H1 (cell line): Measurements from ENCODE around the gene TMEM253. TPM values are rescaled to one million over a fixed set of nuclear protein-coding genes. Genes with fewer than 3 reads are reported as not detected.

ENCODE experiments used
- CTCF ChIA-PET: fragments of 300-600 bp; sonication (Branson Sonifier 250); formaldehyde crosslinking; loops from one replicate; lab custom pipeline; 2021; ENCODE audit not compliant: partially characterized antibody; lab: Charles Lee
- POLR2A ChIA-PET: fragments of 300-600 bp; sonication (Branson Sonifier 250); formaldehyde crosslinking; loops from one replicate; lab custom pipeline; 2021; ENCODE audit warnings: inconsistent platforms; ENCODE audit not compliant: partially characterized antibody; lab: Charles Lee
- DNase-seq, 2 experiments: peaks; one replicate each; pipeline versions ENCODE4 v3.0.0 to v3.0.0-alpha.2; 2010 to 2022; ENCODE audit warnings: low spot score in 2 of 2, low read depth in 1 of 2, mixed read lengths in 1 of 2
- FAIRE-seq: peaks from 2 replicates; lab custom pipeline; 2011; peaks lifted over from hg19 to GRCh38; lab: Jason Lieb, UNC
- H2AFZ ChIP-seq: 2 replicates; pipeline ENCODE4 v1.8.1; 2012; ENCODE audit warnings: low read length, inconsistent platforms
- H2AK5ac ChIP-seq: 2 replicates; pipeline ENCODE4 v1.6.1; 2013; ENCODE audit warnings: low read depth, low read length
- H2BK120ac ChIP-seq: replicated peaks from 2 replicates; pipeline ENCODE3; 2013; ENCODE audit warnings: low read depth, low read length, inconsistent platforms
- H2BK12ac ChIP-seq: 2 replicates; pipeline ENCODE4 v1.6.1; 2013; ENCODE audit warnings: low read depth, low read length
- H2BK15ac ChIP-seq: 2 replicates; pipeline ENCODE4 v1.6.1; 2013; ENCODE audit warnings: low read length
- H2BK20ac ChIP-seq: 2 replicates; pipeline ENCODE4 v1.6.1; 2013; ENCODE audit warnings: low read length
- H2BK5ac ChIP-seq: 2 replicates; pipeline ENCODE4 v1.6.1; 2013; ENCODE audit warnings: low read depth, low read length
- H3K14ac ChIP-seq: 2 replicates; pipeline ENCODE4 v1.6.1; 2013; ENCODE audit warnings: inconsistent platforms; ENCODE audit not compliant: insufficient read length
- H3K18ac ChIP-seq: 2 replicates; pipeline ENCODE4 v1.6.1; 2013; ENCODE audit warnings: low read length; ENCODE audit errors: extremely low read depth
- H3K23ac ChIP-seq: 2 replicates; pipeline ENCODE4 v1.6.1; 2013; ENCODE audit warnings: inconsistent platforms; ENCODE audit not compliant: insufficient read length
- H3K23me2 ChIP-seq: 2 replicates; pipeline ENCODE4 v1.6.1; 2013; ENCODE audit warnings: low read depth, low read length
- H3K27ac ChIP-seq: 2 replicates; pipeline ENCODE4 v1.6.1; 2011; ENCODE audit warnings: low read depth, low read length, inconsistent platforms
- H3K27me3 ChIP-seq, 4 experiments: replicated peaks in 1 of 4; 1 replicate in 1 of 4; 2 replicates in 3 of 4; pipeline versions ENCODE4 v1.6.1 to v1.8.1; 2011 to 2013; ENCODE audit warnings: low read length in 3 of 4, mild to moderate bottlenecking in 3 of 4, inconsistent platforms in 2 of 4, mixed read lengths in 2 of 4, moderate library complexity in 1 of 4; ENCODE audit not compliant: control insufficient read depth in 3 of 4, insufficient read depth in 3 of 4; ENCODE audit errors: extremely low read depth in 1 of 4
- H3K36me3 ChIP-seq, 4 experiments: 2 replicates each; pipeline versions ENCODE4 v1.6.1 to v1.8.1; 2011 to 2013; ENCODE audit warnings: mild to moderate bottlenecking in 4 of 4, low read length in 3 of 4, moderate library complexity in 2 of 4, control low read depth in 1 of 4, inconsistent platforms in 1 of 4; ENCODE audit not compliant: insufficient read depth in 4 of 4, control insufficient read depth in 2 of 4
- H3K4ac ChIP-seq: replicated peaks from 2 replicates; pipeline ENCODE3; 2013; ENCODE audit warnings: low read length, low read depth, mixed read lengths, inconsistent platforms; ENCODE audit not compliant: insufficient read length
- H3K4me1 ChIP-seq, 4 experiments: replicated peaks in 1 of 4; 1 replicate in 1 of 4; 2 replicates in 3 of 4; pipeline versions ENCODE4 v1.6.1 to v1.8.1; 2011 to 2013; ENCODE audit warnings: low read length in 3 of 4, inconsistent platforms in 2 of 4, mixed read lengths in 1 of 4; ENCODE audit not compliant: insufficient read depth in 4 of 4, control insufficient read depth in 3 of 4
- H3K4me2 ChIP-seq, 2 experiments: 2 replicates each; pipeline versions ENCODE4 v1.6.1 to v1.8.1; 2011 to 2013; ENCODE audit warnings: low read depth in 2 of 2, low read length in 2 of 2, control low read depth in 1 of 2, inconsistent platforms in 1 of 2, mild to moderate bottlenecking in 1 of 2; ENCODE audit not compliant: insufficient read depth in 1 of 2
- H3K4me3 ChIP-seq, 4 experiments: fragments of 200-600, 300-600 bp in 1 of 4; sonication (generic), shearing (Covaris generic), sonication (Bioruptor Twin) in 1 of 4; 2 replicates each; pipeline versions ENCODE4 v1.5.1 to v1.8.1; 2011 to 2016; ENCODE audit warnings: low read length in 4 of 4, low read depth in 3 of 4, control low read depth in 2 of 4, inconsistent platforms in 2 of 4, mild to moderate bottlenecking in 2 of 4, mixed read lengths in 1 of 4, moderate library complexity in 1 of 4; ENCODE audit not compliant: insufficient read depth in 2 of 4; ENCODE audit errors: extremely low read depth in 1 of 4
- H3K56ac ChIP-seq: replicated peaks from 2 replicates; pipeline ENCODE3; 2013; ENCODE audit warnings: low read depth, mild to moderate bottlenecking, mixed read lengths, low read length, inconsistent platforms; ENCODE audit not compliant: insufficient read length
- H3K79me1 ChIP-seq: 2 replicates; pipeline ENCODE4 v1.6.1; 2013; ENCODE audit warnings: low read depth, low read length, control low read depth
- H3K79me2 ChIP-seq, 2 experiments: 2 replicates each; pipeline versions ENCODE4 v1.6.1 to v1.8.1; 2012 to 2013; ENCODE audit warnings: low read length in 2 of 2, mild to moderate bottlenecking in 2 of 2, inconsistent platforms in 1 of 2; ENCODE audit not compliant: insufficient read depth in 2 of 2, control insufficient read depth in 1 of 2
- H3K9ac ChIP-seq, 4 experiments: replicated peaks in 1 of 4; 1 replicate in 1 of 4; 2 replicates in 3 of 4; pipeline versions ENCODE4 v1.6.1 to v1.8.1; 2011 to 2013; ENCODE audit warnings: low read depth in 3 of 4, low read length in 3 of 4, control low read depth in 2 of 4, mild to moderate bottlenecking in 2 of 4, moderate library complexity in 2 of 4, inconsistent platforms in 1 of 4; ENCODE audit errors: extremely low read depth in 1 of 4
- H3K9me3 ChIP-seq, 2 experiments: 2 replicates each; pipeline versions ENCODE4 v1.6.1 to v1.8.1; 2012 to 2013; ENCODE audit warnings: mild to moderate bottlenecking in 2 of 2, moderate library complexity in 2 of 2, control low read depth in 1 of 2, inconsistent platforms in 1 of 2, low read depth in 1 of 2, low read length in 1 of 2, mixed read lengths in 1 of 2; ENCODE audit not compliant: insufficient read depth in 2 of 2
- H4K20me1 ChIP-seq, 2 experiments: replicated peaks in 1 of 2; 2 replicates each; pipeline versions ENCODE3 to v1.8.1; 2011 to 2013; ENCODE audit warnings: inconsistent platforms in 2 of 2, low read length in 2 of 2, mild to moderate bottlenecking in 1 of 2; ENCODE audit not compliant: insufficient read depth in 2 of 2, control insufficient read depth in 1 of 2
- H4K5ac ChIP-seq: 2 replicates; pipeline ENCODE4 v1.6.1; 2013; ENCODE audit warnings: low read length, low read depth, mixed read lengths, inconsistent platforms; ENCODE audit not compliant: insufficient read length
- H4K8ac ChIP-seq: 2 replicates; pipeline ENCODE4 v1.8.0; 2013; ENCODE audit warnings: mild to moderate bottlenecking, moderate library complexity, low read length, inconsistent platforms; ENCODE audit not compliant: insufficient read depth; ENCODE audit errors: extremely low read depth
- H4K91ac ChIP-seq: replicated peaks from 2 replicates; pipeline ENCODE3; 2013; ENCODE audit warnings: low read length, mixed read lengths, inconsistent platforms; ENCODE audit not compliant: insufficient read length
- CHD2 ChIP-seq: IDR thresholded peaks from 2 replicates; pipeline ENCODE4 v1.6.1; 2012; ENCODE audit warnings: low read length, improper control_type of control experiment
- EP300 ChIP-seq, 2 experiments: IDR thresholded peaks; 1 replicate in 1 of 2; 2 replicates in 1 of 2; pipeline ENCODE4 v1.6.1; 2011 to 2012; ENCODE audit warnings: low read depth in 2 of 2, low read length in 2 of 2, mild to moderate bottlenecking in 2 of 2, borderline replicate concordance in 1 of 2, inconsistent platforms in 1 of 2, moderate library complexity in 1 of 2
- HDAC6 ChIP-seq: IDR thresholded peaks from one replicate; pipeline ENCODE4 v1.7.1; 2012; ENCODE audit warnings: low read depth, mild to moderate bottlenecking, inconsistent platforms, low read length, moderate library complexity
- JUN ChIP-seq: IDR thresholded peaks from 2 replicates; pipeline ENCODE4 v1.6.1; 2011; ENCODE audit warnings: low read depth, mild to moderate bottlenecking, improper control_type of control experiment, low read length
- JUND ChIP-seq: IDR thresholded peaks from 2 replicates; pipeline ENCODE4 v1.6.1; 2011; ENCODE audit warnings: mild to moderate bottlenecking, improper control_type of control experiment, low read length
- KDM4A ChIP-seq: IDR thresholded peaks from one replicate; pipeline ENCODE4 v1.7.1; 2012; ENCODE audit warnings: low read depth, mild to moderate bottlenecking, moderate library complexity, low read length, inconsistent platforms; ENCODE audit not compliant: severe bottlenecking
- POLR2A ChIP-seq, 2 experiments: IDR thresholded peaks; 1 replicate in 1 of 2; 2 replicates in 1 of 2; pipeline ENCODE4 v1.6.1; 2011; ENCODE audit warnings: low read depth in 2 of 2, low read length in 2 of 2, mild to moderate bottlenecking in 2 of 2; ENCODE audit errors: control extremely low read depth in 1 of 2
- RBBP5 ChIP-seq: IDR thresholded peaks from 2 replicates; pipeline ENCODE4 v1.7.1; 2012; ENCODE audit warnings: low read depth, mild to moderate bottlenecking, inconsistent platforms, low read length, moderate library complexity, borderline replicate concordance
- SIRT6 ChIP-seq: IDR thresholded peaks from one replicate; pipeline ENCODE4 v1.7.1; 2012; ENCODE audit warnings: low read length, inconsistent platforms
- SP1 ChIP-seq: IDR thresholded peaks from 2 replicates; pipeline ENCODE4 v1.6.1; 2011; ENCODE audit warnings: low read depth, low read length
- TCF12 ChIP-seq: IDR thresholded peaks from 2 replicates; pipeline ENCODE4 v1.6.1; 2011; ENCODE audit warnings: low read depth, mild to moderate bottlenecking, low read length
- WGBS, 2 experiments: shearing (Covaris generic) in 1 of 2; methylation state at CpG; one replicate each; pipeline versions ENCODE4 v1.1.6 to v1.1.7; 2013 to 2015; ENCODE audit warnings: low lambda C conversion rate in 2 of 2, mixed read lengths in 2 of 2, inconsistent platforms in 1 of 2, low coverage in 1 of 2, missing lambda C conversion rate in 1 of 2; ENCODE audit not compliant: insufficient replicate concordance in 2 of 2, insufficient coverage in 1 of 2, insufficient read length in 1 of 2; ENCODE audit errors: extremely low coverage in 1 of 2, missing lambda C conversion rate in 1 of 2; 5-methylcytosine and 5-hydroxymethylcytosine counted together
- polyA plus RNA-seq, 7 experiments: library from polyadenylated mRNA; depleted of rRNA in 3 of 7; stranded (reverse) in 5 of 7; unstranded in 2 of 7; fragments of >200 nt in 5 of 7; fragments of 200-250 nt in 2 of 7; gene quantifications; 1 replicate in 5 of 7; 2 replicates in 1 of 7; 4 replicates in 1 of 7; pipeline versions ENCODE4 v1.2.1 to v1.2.3, GENCODE V29; 2011 to 2013; ENCODE audit warnings: missing spikeins in 2 of 7, mixed read lengths in 2 of 7
- total RNA-seq: library from RNA; stranded (reverse); fragmentation: NEBNext Ultra II Directional; extraction: Animal tissue kit (Norgen Biotek cat#: 25700); gene quantifications from 2 replicates; pipeline ENCODE4 v1.2.1, GENCODE V29; 2021

TMEM253 gene
- total and polyA plus RNA-seq, 2 of the 8 experiments (the other 6 are each of a cell fraction or from before 2014, with no cell fraction given) = 1.9 to 2.2 TPM

- Histone ChIP-seq H4K5ac (peak overlapping the region; percentile 53), H3K4me2 (peak overlapping the region; percentile 89 to 90), H3K79me1 (peaks cover 8% of the 10 kb centered on the region), H2BK20ac (peak overlapping the region; percentile 95), H3K79me2 (peaks cover 4 to 36% of the 10 kb centered on the region in 2 experiments), H3K4me3 (peak overlapping the region; percentile 29 to 64 (median 52)), H3K4me1 (peaks cover 16 to 35% (median 24%) of the 10 kb centered on the region in 4 experiments), H4K20me1 (peaks cover 8 to 11% of the 10 kb centered on the region in 2 experiments), H4K8ac (no peak overlapping the region), H2BK120ac (no peak overlapping the region), H3K18ac (peak overlapping the region; percentile 76), H3K9ac (peak overlapping the region in 3 of 4 experiments; percentile 47 to 54 (median 50); a peak in 5 of 7 replicates), H3K23ac (no peak overlapping the region), H3K27me3 (no peaks in the 10 kb centered on the region), H3K27ac (peak overlapping the region; percentile 83), H3K4ac (peak overlapping the region; percentile 23), H4K91ac (peak overlapping the region; percentile 67), H2BK15ac (peak overlapping the region; percentile 92; the same call in 1 of the 2 replicates), H2AK5ac (0 out of 2 replicates have a peak overlapping the region, but pooled peaks have one; percentile 92), H2AFZ (no peak overlapping the region), H2BK5ac (peak overlapping the region; percentile 83; the same call in 1 of the 2 replicates), H2BK12ac (peak overlapping the region; percentile 63; the same call in 1 of the 2 replicates), H3K9me3 (no peaks in the 10 kb centered on the region), H3K23me2 (peaks cover 12% of the 10 kb centered on the region), H3K36me3 (peaks cover 11 to 35% (median 28%) of the 10 kb centered on the region in 4 experiments), H3K14ac (no peak overlapping the region), H3K56ac (peak overlapping the region; percentile 5)
- 11% methylated on average over 6 of the region's 7 CpGs; no CpG with 5 or more reads in 1 of the 2 experiments for WGBS, 2 experiments
- POLR2A ChIA-PET = interaction anchor here (0.7 to 7.8 kb wide), 12 partner anchors 8 to 172 kb away, joined by 3 to 148 read pairs (median 5); partner anchors contain the start of genes ARHGEF40, RNASE8 and TMEM253
- FAIRE-seq = peak; percentile 63
- CTCF ChIA-PET = interaction anchor here (0.8 to 7.8 kb wide), 22 partner anchors 12 to 403 kb away, joined by 3 to 239 read pairs (median 8); partner anchors contain the start of genes ARHGEF40 and TMEM253
- DNase-seq = peak in 1 of 2 experiments; percentile 82
- TF ChIP-seq CHD2 (no peak), POLR2A (IDR thresholded peaks at IDR 0.05; ENCODE audit: control extremely low read depth in 1 of 2, low read depth in 2 of 2, low read length in 2 of 2) (0 out of 3 replicates have a peak, but pooled peaks of 1 of the 2 experiments have one; percentile 48), RBBP5 (peak; percentile 94), JUND (0 out of 2 replicates have a peak, but pooled peaks have one; percentile 41), EP300 (IDR thresholded peaks at IDR 0.05; ENCODE audit: borderline replicate concordance in 1 of 2, low read depth in 2 of 2, low read length in 2 of 2) (peak in 1 of 2 experiments; percentile 16; a peak in 1 of 3 replicates), KDM4A (no peak), JUN (no peak), TCF12 (0 out of 2 replicates have a peak, but pooled peaks have one; percentile 1), SP1 (peak; percentile 10; the same call in 1 of the 2 replicates), SIRT6 (no peak), HDAC6 (no peak)
Observed at GRCh38 chr14:21093769-21094681, 6.8 kb upstream of the TMEM253 start.
